BE2C (cell line): ENCODE measurements around the gene SYNPO2.

Experiments
- DNase-seq: peaks from one replicate; pipeline ENCODE4 v3.0.0-alpha.2; 2020
- H3K27me3 ChIP-seq: fragments of 250-450 bp; sonication (Bioruptor Pico); 2 replicates; pipeline ENCODE4 v1.5.1; 2020; ENCODE audit warnings: mild to moderate bottlenecking
- H3K36me3 ChIP-seq: fragments of 250-450 bp; sonication (Bioruptor Pico); 2 replicates; pipeline ENCODE4 v1.5.1; 2020; ENCODE audit warnings: mild to moderate bottlenecking
- H3K4me1 ChIP-seq: fragments of 250-450 bp; sonication (Bioruptor Pico); 2 replicates; pipeline ENCODE4 v1.5.1; 2020
- H3K4me3 ChIP-seq: 2 replicates; pipeline ENCODE4 v1.5.1; 2011; ENCODE audit warnings: low read depth, low read length
- H3K9me3 ChIP-seq: fragments of 250-450 bp; sonication (Bioruptor Pico); 2 replicates; pipeline ENCODE4 v1.5.1; 2020
- TF ChIP-seq, protein P1 (sequence below): IDR thresholded peaks from 2 replicates; pipeline ENCODE4 v1.5.1; 2012; ENCODE audit warnings: mild to moderate bottlenecking, low read depth, low read length

SYNPO2 gene

GRCh38 chr4:119025420-119025819 lies 136.8 kb downstream of the SYNPO2 start:
- no peaks in the 10 kb centered on the region for H3K27me3 ChIP-seq
- DNase-seq: no peak
- TF ChIP-seq, protein P1, sequence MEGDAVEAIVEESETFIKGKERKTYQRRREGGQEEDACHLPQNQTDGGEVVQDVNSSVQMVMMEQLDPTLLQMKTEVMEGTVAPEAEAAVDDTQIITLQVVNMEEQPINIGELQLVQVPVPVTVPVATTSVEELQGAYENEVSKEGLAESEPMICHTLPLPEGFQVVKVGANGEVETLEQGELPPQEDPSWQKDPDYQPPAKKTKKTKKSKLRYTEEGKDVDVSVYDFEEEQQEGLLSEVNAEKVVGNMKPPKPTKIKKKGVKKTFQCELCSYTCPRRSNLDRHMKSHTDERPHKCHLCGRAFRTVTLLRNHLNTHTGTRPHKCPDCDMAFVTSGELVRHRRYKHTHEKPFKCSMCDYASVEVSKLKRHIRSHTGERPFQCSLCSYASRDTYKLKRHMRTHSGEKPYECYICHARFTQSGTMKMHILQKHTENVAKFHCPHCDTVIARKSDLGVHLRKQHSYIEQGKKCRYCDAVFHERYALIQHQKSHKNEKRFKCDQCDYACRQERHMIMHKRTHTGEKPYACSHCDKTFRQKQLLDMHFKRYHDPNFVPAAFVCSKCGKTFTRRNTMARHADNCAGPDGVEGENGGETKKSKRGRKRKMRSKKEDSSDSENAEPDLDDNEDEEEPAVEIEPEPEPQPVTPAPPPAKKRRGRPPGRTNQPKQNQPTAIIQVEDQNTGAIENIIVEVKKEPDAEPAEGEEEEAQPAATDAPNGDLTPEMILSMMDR: no peak
- no peaks in the 10 kb centered on the region for H3K9me3 ChIP-seq
- peaks cover 65% of the 10 kb centered on the region for H3K36me3 ChIP-seq
- no peak overlapping the region for H3K4me3 ChIP-seq
- H3K4me1 ChIP-seq: no peaks in the 10 kb centered on the region

DNA sequence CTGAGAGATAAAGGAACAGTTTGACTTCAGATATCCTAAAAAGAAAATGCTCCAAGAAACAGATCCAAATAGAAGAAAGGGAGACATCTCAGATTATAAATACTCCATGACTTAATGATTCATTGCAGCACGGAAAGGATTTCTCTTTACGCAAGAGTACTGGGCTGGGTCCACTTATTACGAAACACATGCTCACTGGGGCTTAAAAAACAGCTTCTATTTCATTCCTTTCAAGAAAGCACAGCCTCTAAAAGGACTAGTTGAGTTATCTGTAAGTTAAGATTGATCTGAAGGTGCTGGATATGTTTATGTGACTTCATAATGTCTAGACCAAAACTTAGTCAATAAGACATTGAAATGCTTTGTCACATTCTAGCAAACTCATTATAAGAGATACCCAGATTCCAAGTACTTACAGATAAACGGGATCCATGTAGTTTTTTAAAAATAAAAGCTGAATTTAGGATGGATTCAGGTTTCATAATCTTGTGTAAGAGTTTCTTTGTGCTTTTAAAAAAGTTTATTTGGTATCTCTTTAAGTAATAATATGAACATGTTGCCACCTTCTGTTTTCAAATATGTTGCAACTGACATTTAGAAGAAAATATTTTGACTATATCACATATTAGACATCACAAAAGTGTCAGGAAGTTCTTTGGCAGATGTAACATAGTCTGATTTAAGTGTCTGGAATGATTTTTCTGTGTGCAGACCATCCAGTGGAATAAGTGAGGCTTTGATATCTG lies 137.4 kb downstream of the SYNPO2 start:
- no peaks in the 10 kb centered on the region for H3K9me3 ChIP-seq
- TF ChIP-seq, protein P1: no peak
- H3K36me3 ChIP-seq: peaks cover 71% of the 10 kb centered on the region
- DNase-seq: no peak
- H3K27me3 ChIP-seq: no peaks in the 10 kb centered on the region
- H3K4me3 ChIP-seq: no peak overlapping the region
- H3K4me1 ChIP-seq: no peaks in the 10 kb centered on the region

DNA sequence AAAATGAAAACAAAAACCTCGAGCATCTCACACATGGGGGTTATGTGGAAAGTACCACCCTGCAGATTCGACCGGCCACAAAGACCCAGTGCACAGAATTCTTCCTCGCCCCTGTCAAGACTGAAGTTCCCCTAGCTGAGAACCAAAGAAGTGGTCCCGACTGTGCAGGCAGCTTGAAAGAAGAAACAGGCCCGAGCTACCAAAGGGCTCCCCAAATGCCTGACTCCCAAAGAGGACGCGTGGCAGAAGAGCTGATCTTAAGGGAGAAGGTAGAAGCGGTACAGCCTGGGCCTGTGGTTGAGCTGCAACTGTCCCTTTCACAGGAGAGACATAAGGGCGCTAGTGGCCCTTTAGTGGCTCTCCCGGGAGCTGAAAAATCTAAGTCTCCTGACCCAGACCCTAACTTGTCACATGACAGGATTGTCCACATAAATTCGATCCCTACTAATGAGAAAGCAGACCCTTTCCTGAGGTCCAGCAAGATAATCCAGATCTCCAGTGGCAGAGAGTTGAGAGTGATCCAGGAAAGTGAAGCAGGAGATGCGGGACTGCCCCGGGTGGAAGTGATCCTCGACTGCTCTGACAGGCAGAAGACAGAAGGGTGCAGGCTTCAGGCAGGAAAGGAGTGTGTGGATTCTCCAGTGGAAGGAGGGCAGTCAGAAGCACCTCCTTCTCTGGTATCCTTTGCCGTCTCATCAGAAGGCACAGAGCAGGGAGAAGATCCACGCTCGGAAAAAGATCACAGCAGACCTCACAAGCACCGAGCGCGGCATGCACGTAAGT lies 138.2 kb downstream of the SYNPO2 start:
- no peaks in the 10 kb centered on the region for H3K4me1 ChIP-seq
- no peak for DNase-seq
- no peaks in the 10 kb centered on the region for H3K9me3 ChIP-seq
- H3K27me3 ChIP-seq: no peaks in the 10 kb centered on the region
- H3K36me3 ChIP-seq: peaks cover 79% of the 10 kb centered on the region
- TF ChIP-seq, protein P1: no peak
- H3K4me3 ChIP-seq: no peak overlapping the region

- Histone ChIP-seq H3K9me3 (no peaks in the 10 kb centered on the region), H3K27me3 (no peaks in the 10 kb centered on the region), H3K4me3 (no peak overlapping the region), H3K4me1 (no peaks in the 10 kb centered on the region), H3K36me3 (peaks cover 85% of the 10 kb centered on the region)
- DNase-seq: no peak
- TF ChIP-seq, protein P1: no peak
Observed at GRCh38 chr4:119027811-119028210, 139.2 kb downstream of the SYNPO2 start.

- Histone ChIP-seq H3K36me3 (peaks cover 84% of the 10 kb centered on the region), H3K27me3 (no peaks in the 10 kb centered on the region), H3K9me3 (no peaks in the 10 kb centered on the region), H3K4me1 (no peaks in the 10 kb centered on the region), H3K4me3 (no peak overlapping the region)
- DNase-seq: no peak
- TF ChIP-seq, protein P1: no peak
Observed at GRCh38 chr4:119028296-119028695, 139.6 kb downstream of the SYNPO2 start.
